Stimulated activated CD8-positive, alpha-beta memory T cell treated with anti-CD3 and anti-CD28 coated beads, Interleukin-15, amount 100 ng/mL, for 4 hours (primary cell): ENCODE results near the gene TSR1.

ENCODE experiments used
- DNase-seq, 2 donors: peaks; one replicate each; pipeline ENCODE4 v3.0.0-alpha.2; 2020; ENCODE audit warnings: low read depth in 2 of 2

Gene TSR1

GRCh38 chr17:2369039-2369438, 32.8 kb upstream of the TSR1 start:
- DNase-seq = no peak

DNA sequence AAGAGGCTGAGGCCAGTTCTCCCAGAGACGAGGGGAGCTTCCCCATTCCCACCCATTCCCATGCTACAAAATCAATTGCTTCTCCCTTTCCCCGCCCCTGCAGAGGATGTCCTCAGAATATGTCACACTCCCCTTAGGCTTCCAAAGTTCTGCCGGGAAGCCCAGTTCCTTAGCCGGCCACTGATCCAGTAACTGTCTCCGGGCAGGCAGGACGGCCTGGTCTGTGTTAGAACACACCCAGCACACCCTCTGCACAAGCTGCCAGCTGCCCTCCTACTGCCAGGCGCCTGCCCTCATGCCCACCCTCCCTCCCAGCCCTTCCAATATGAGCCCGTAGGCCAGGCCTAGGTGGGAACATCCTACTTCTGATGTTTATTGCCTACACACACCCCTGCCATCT, 32.1 kb upstream of the TSR1 start:
- no peak for DNase-seq

DNA sequence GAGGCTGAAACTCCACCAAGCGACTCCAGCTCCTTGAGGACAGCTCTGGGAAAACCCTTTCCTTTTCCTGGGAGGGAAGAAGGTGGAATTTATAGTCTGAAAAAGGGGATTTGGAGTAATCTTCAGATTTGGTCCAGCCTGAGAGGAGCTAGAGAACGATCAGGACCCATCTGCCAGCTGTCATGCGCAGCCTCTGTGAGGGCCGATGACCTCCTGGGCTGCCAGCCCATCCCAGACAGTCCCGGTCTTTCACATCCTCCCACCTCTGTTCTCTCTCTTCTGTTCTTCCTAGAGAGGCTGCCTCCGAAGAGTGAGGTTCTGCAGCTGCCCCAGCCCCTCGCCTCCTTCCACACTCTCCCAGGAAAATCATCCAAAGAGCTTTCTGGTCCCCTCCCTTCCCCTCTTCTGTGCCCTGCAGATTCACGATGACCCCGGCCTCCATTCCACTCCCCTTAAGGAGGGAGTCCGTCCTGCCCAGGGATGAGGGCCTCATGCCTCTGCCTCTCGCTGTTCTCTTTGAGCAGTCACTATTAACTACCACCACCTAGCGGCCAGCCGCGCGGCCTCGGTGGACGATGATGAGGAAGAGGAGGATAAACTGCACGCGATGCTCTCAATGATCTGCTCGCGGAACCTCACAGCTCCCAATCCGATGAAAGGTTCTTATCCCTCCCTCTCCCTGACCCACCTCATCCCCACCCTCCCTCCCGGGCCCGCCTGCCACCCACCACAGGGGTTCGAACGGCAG, 30.7 kb upstream of the TSR1 start:
- no peak for DNase-seq

- no peak for DNase-seq
Observed at GRCh38 chr17:2365132-2365531, 28.9 kb upstream of the TSR1 start.

- no peak for DNase-seq
Observed at GRCh38 chr17:2364763-2365116, 28.5 kb upstream of the TSR1 start.

DNA sequence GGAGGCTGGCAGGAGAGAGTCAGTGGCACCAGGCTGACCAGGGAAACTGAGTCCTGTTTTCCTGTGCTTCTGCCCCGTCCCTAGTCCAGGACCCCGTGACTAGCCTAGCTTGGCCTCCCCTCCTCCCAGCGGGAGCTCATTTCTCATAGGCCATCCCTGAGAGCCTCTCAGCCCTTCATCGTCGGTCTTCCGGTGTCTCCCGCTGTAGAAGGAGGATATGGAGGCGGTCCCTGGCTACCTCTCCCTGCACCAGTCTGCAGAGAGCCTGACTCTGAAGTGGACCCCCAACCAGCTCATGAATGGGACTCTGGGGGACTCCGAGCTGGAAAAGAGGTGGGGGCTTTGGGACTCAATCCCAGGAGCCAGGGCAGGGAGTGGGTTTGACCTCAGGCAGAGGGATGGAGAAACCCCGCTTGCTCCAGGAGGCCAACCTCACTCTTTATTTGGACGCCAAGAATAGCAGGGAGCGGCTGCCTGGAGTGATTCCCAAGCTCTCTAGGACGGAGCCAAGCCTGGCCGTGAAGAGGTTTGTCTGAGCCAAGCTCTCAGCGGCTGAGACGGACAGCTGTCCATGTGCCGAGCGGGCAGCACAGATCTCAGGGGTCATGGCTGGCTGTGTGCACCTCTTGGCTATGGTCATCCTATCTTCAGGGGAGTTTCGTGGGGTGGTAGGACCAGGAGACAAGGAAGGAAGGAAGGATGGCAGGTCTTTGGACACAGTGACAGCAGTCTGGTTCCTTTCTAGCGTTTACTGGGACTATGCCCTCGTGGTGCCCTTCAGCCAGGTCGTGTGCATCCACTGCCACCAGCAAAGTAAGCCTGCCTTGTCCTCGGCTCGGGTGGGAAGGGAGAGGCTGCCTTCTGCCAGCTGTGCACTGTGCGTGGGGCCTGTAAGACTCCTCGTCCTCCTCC, 27.9 kb upstream of the TSR1 start:
- DNase-seq = no peak

GRCh38 chr17:2363318-2363717, 27.1 kb upstream of the TSR1 start:
- no peak for DNase-seq

DNA sequence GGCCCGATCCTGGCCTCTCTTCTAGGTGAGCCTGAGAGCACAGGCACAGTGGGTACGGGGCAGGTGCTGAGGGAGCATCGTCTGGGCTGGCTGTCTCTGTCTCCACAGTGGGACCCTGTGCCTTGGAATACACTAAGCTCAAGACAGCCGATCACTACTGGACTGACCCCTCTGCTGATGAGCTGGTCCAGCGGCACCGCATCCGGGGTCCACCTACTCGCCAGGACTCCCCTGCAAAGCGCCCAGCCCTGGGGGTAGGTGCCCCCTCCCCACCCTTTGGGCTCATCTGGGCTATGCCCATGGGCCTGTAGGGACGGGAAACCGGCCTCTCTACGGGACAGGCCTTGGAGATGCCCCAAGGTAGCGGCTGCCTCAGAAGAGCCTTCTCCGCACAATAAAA, 26.6 kb upstream of the TSR1 start:
- no peak for DNase-seq

DNA sequence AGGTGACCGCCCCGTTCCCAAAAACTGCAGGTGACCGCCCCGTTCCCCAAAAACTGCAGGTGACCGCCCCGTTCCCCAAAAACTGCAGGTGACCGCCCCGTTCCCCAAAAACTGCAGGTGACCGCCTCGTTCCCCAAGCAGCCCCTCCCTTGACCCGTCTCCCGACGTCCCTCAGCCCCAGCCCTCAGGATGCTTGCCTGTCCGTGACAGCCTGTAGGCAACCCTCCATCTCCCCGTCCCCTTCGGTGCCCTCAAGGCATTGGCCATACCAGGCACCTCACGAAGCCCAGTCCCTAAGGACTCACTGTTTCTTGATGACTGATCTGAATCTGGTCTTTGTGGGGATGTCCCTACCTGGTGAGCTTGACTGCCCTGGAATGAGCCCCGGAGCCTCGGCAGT, 26.2 kb upstream of the TSR1 start:
- DNase-seq = no peak

GRCh38 chr17:2362016-2362415, 25.8 kb upstream of the TSR1 start:
- no peak for DNase-seq

- DNase-seq = no peak
Observed at GRCh38 chr17:2361010-2361760, 24.9 kb upstream of the TSR1 start.

- no peak for DNase-seq
Observed at GRCh38 chr17:2357931-2358434, 21.7 kb upstream of the TSR1 start.

GRCh38 chr17:2357237-2357636, 21.0 kb upstream of the TSR1 start:
- DNase-seq = no peak

- no peak for DNase-seq
Observed at GRCh38 chr17:2354311-2354710, 18.1 kb upstream of the TSR1 start.

- DNase-seq = no peak
Observed at GRCh38 chr17:2351269-2351668, 15.0 kb upstream of the TSR1 start.

DNA sequence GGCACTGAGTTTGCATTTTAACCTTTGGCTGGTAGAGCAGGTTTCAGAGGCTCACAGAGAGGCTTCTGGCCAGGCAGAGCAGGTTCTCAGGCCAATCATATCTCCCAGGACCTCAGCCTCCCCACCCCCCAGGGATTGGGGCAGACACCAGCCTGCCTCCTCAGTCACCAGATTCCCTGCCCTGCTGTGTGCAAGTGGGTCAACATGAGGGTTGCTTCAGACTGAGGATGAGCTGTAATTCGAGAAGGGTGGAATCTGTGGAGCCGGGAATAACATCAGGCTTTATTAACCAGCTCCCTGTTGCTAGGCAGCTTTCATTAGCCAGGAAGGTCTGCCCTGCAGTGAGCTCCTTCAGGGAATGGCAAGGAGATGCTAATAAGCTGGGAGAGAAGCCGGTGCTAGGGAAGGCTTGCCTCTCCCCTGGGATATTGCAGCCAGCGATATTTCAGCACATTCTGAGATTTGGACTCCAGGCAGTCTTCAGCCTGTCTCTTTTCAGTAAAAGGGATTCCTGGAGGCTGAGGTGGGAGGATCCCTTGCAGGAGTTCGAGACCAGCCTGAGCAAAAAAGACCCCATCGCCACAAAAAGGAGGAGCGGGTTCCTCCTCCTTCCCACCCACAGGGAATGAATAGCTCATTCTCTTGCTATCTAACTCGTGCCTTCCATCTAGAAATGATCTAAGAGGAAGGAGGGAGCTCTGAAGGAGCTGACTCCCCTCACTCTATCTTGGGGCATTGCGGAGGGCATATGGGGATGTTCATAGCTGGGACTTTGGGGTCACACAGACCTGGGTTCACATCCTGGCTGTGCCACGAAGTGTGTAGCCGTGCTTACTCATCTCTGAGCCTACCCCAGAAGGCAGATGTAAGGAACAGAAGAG, 11.8 kb upstream of the TSR1 start:
- DNase-seq = no peak

- no peak for DNase-seq
Observed at GRCh38 chr17:2346475-2346874, 10.2 kb upstream of the TSR1 start.

GRCh38 chr17:2344528-2344927, 8.3 kb upstream of the TSR1 start:
- no peak for DNase-seq

GRCh38 chr17:2343421-2343820, 7.2 kb upstream of the TSR1 start:
- peak in 1 of 2 donors; percentile 18 for DNase-seq

DNA sequence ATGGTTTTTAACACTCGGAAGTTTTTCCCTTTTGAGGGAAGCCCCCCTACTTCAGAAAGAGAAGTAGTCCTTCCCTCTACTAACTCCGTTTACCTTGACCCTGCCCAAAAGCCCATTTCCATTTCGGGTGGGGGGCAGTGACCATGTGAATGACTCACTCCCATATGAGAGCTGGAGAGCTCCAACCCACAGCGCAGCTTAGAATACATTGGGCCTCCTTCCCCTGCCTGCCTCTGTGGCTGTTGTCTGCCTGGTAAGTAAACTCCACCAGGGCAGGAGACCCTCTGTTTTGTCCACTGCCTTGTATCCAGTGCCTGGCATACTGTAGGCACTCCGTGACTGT, 2.0 kb upstream of the TSR1 start:
- no peak for DNase-seq

GRCh38 chr17:2337544-2338314, 1.5 kb upstream of the TSR1 start:
- DNase-seq = peak in 1 of 2 donors; percentile 23
